ENCODE results near the gene PRCP. TPM values are rescaled to one million over a fixed set of nuclear protein-coding genes. Genes with fewer than 3 reads are reported as not detected.

PRCP gene
- total RNA-seq, 1 experiment from 2014 or later: 57.0 TPM

- no peak for ATAC-seq
- H3K4me3 ChIP-seq (ENCODE audit: low read depth in 2 of 2, low read length in 2 of 2): no peak overlapping the region
- in situ Hi-C loops (cut with HindIII; ENCODE audit: low pct_unique_long_range_greater_than_20kb, low sequenced_read_pairs): no loop called here
- no peaks in the 10 kb centered on the region for H3K9me3 ChIP-seq (ENCODE audit: control insufficient read depth, insufficient read depth, low read depth, low read length)
- H3K27me3 ChIP-seq (ENCODE audit: control insufficient read depth, insufficient read depth, low read length): no peaks in the 10 kb centered on the region
- intact Hi-C loops (cut with micrococcal nuclease; ENCODE audit: unreplicated experiment): no loop called here
- H3K27ac ChIP-seq (ENCODE audit: low read length): no peak overlapping the region
- POLR2A ChIA-PET: no interaction called here
- no peaks in the 10 kb centered on the region for H3K36me3 ChIP-seq (ENCODE audit: control insufficient read depth, insufficient read depth, low read length)
- no peak for DNase-seq (ENCODE audit: low read depth, low spot score)
- no peaks in the 10 kb centered on the region for H3K4me1 ChIP-seq (ENCODE audit: control insufficient read depth, insufficient read depth, low read length)
- CTCF ChIA-PET: no interaction called here
- TF ChIP-seq POLR2AphosphoS5 (IDR thresholded peaks at IDR 0.05; ENCODE audit: low read depth, low read length): no peak
- TF ChIP-seq TCF7L2 (IDR thresholded peaks at IDR 0.05; ENCODE audit: low read depth, low read length): no peak
- TF ChIP-seq, protein P1, sequence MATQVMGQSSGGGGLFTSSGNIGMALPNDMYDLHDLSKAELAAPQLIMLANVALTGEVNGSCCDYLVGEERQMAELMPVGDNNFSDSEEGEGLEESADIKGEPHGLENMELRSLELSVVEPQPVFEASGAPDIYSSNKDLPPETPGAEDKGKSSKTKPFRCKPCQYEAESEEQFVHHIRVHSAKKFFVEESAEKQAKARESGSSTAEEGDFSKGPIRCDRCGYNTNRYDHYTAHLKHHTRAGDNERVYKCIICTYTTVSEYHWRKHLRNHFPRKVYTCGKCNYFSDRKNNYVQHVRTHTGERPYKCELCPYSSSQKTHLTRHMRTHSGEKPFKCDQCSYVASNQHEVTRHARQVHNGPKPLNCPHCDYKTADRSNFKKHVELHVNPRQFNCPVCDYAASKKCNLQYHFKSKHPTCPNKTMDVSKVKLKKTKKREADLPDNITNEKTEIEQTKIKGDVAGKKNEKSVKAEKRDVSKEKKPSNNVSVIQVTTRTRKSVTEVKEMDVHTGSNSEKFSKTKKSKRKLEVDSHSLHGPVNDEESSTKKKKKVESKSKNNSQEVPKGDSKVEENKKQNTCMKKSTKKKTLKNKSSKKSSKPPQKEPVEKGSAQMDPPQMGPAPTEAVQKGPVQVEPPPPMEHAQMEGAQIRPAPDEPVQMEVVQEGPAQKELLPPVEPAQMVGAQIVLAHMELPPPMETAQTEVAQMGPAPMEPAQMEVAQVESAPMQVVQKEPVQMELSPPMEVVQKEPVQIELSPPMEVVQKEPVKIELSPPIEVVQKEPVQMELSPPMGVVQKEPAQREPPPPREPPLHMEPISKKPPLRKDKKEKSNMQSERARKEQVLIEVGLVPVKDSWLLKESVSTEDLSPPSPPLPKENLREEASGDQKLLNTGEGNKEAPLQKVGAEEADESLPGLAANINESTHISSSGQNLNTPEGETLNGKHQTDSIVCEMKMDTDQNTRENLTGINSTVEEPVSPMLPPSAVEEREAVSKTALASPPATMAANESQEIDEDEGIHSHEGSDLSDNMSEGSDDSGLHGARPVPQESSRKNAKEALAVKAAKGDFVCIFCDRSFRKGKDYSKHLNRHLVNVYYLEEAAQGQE (IDR thresholded peaks at IDR 0.05; ENCODE audit: insufficient read depth in 1 of 2, low read depth in 2 of 2, low read length in 1 of 2): no peak
- TF ChIP-seq SIN3A (IDR thresholded peaks at IDR 0.05; ENCODE audit: borderline replicate concordance, insufficient read depth, low read depth, low read length): no peak
- TF ChIP-seq, protein P2, sequence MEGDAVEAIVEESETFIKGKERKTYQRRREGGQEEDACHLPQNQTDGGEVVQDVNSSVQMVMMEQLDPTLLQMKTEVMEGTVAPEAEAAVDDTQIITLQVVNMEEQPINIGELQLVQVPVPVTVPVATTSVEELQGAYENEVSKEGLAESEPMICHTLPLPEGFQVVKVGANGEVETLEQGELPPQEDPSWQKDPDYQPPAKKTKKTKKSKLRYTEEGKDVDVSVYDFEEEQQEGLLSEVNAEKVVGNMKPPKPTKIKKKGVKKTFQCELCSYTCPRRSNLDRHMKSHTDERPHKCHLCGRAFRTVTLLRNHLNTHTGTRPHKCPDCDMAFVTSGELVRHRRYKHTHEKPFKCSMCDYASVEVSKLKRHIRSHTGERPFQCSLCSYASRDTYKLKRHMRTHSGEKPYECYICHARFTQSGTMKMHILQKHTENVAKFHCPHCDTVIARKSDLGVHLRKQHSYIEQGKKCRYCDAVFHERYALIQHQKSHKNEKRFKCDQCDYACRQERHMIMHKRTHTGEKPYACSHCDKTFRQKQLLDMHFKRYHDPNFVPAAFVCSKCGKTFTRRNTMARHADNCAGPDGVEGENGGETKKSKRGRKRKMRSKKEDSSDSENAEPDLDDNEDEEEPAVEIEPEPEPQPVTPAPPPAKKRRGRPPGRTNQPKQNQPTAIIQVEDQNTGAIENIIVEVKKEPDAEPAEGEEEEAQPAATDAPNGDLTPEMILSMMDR (IDR thresholded peaks at IDR 0.05): no peak
- BruUV-seq (replicated peaks): no TSS peak
These were observed 62.6 kb downstream of the PRCP start for GRCh38 chr11:82837650-82838049.

GRCh38 chr11:82832983-82833382 is 67.2 kb downstream of the PRCP start:
- Histone ChIP-seq H3K9me3 (ENCODE audit: control insufficient read depth, insufficient read depth, low read depth, low read length) (no peaks in the 10 kb centered on the region), H3K27me3 (ENCODE audit: control insufficient read depth, insufficient read depth, low read length) (no peaks in the 10 kb centered on the region), H3K36me3 (ENCODE audit: control insufficient read depth, insufficient read depth, low read length) (no peaks in the 10 kb centered on the region), H3K4me1 (ENCODE audit: control insufficient read depth, insufficient read depth, low read length) (no peaks in the 10 kb centered on the region), H3K27ac (ENCODE audit: low read length) (no peak overlapping the region), H3K4me3 (ENCODE audit: low read depth in 2 of 2, low read length in 2 of 2) (no peak overlapping the region)
- no peak for DNase-seq (ENCODE audit: low read depth, low spot score)
- ChIA-PET CTCF (no interaction called here), POLR2A (no interaction called here)
- in situ Hi-C loops (cut with HindIII; ENCODE audit: low pct_unique_long_range_greater_than_20kb, low sequenced_read_pairs) (no loop called here), intact Hi-C loops (cut with micrococcal nuclease; ENCODE audit: unreplicated experiment) (no loop called here)
- ATAC-seq: no peak
- no peak for TF ChIP-seq TCF7L2 (IDR thresholded peaks at IDR 0.05; ENCODE audit: low read depth, low read length)
- TF ChIP-seq, protein P2 (IDR thresholded peaks at IDR 0.05): no peak
- TF ChIP-seq, protein P1 (IDR thresholded peaks at IDR 0.05; ENCODE audit: insufficient read depth in 1 of 2, low read depth in 2 of 2, low read length in 1 of 2): no peak
- TF ChIP-seq POLR2AphosphoS5 (IDR thresholded peaks at IDR 0.05; ENCODE audit: low read depth, low read length): no peak
- TF ChIP-seq SIN3A (IDR thresholded peaks at IDR 0.05; ENCODE audit: borderline replicate concordance, insufficient read depth, low read depth, low read length): no peak
- BruUV-seq (replicated peaks): no TSS peak
